ENCODE results near the gene CACNG4. TPM values are rescaled to one million over a fixed set of nuclear protein-coding genes. Genes with fewer than 3 reads are reported as not detected.

Gene CACNG4
- total and polyA plus RNA-seq, 2 of the 4 experiments (the other 2 are of a cell fraction), result under 0.01 to 0.53 TPM

- H2BK120ac ChIP-seq (ENCODE audit: low read depth, low read length), result no peak overlapping the region
- H2AK9ac ChIP-seq (replicated peaks; ENCODE audit: low read depth, low read length, poor library complexity), result no peak overlapping the region
- no peak overlapping the region for H3K14ac ChIP-seq (replicated peaks; ENCODE audit: low read depth, low read length)
- no peaks in the 10 kb centered on the region for H3K36me3 ChIP-seq (ENCODE audit: control insufficient read depth, insufficient read depth, low read length)
- no peak overlapping the region for H2BK20ac ChIP-seq (ENCODE audit: low read depth, low read length)
- POLR2A ChIA-PET (ENCODE audit: unreplicated experiment), result no interaction called here
- H3K23ac ChIP-seq (ENCODE audit: low read depth, low read length), result no peak overlapping the region
- 71% methylated on average over 4 of the region's 14 CpGs; no CpG with 5 or more reads in 1 of the 2 experiments for WGBS, 2 experiments (ENCODE audit: extremely low coverage in 2 of 2, insufficient read length in 1 of 2)
- TF ChIP-seq RAD21 (IDR thresholded peaks at IDR 0.05; ENCODE audit: low read length) (no peak), POLR2A (IDR thresholded peaks at IDR 0.05; ENCODE audit: low read depth, low read length) (no peak), SMC3 (IDR thresholded peaks at IDR 0.05; ENCODE audit: low read depth, low read length) (no peak), USF2 (IDR thresholded peaks at IDR 0.05; ENCODE audit: low read depth, low read length) (no peak), MAZ (IDR thresholded peaks at IDR 0.05; ENCODE audit: borderline replicate concordance, low read depth, low read length) (no peak), RFX5 (IDR thresholded peaks at IDR 0.05; ENCODE audit: low read depth, low read length) (no peak), ELK1 (IDR thresholded peaks at IDR 0.05; ENCODE audit: borderline replicate concordance, low read depth, low read length) (no peak), NFE2L2 (IDR thresholded peaks at IDR 0.05; ENCODE audit: low read depth, low read length) (no peak), FOS (IDR thresholded peaks at IDR 0.05; ENCODE audit: low read depth, low read length) (no peak), CEBPB (IDR thresholded peaks at IDR 0.05; ENCODE audit: low read depth, low read length) (no peak), RCOR1 (IDR thresholded peaks at IDR 0.05; ENCODE audit: insufficient replicate concordance, low read length) (no peak), MXI1 (IDR thresholded peaks at IDR 0.05; ENCODE audit: borderline replicate concordance, low read depth, low read length) (no peak), BHLHE40 (IDR thresholded peaks at IDR 0.05; ENCODE audit: low read depth, low read length) (no peak), CHD1 (IDR thresholded peaks at IDR 0.05; ENCODE audit: low read depth, low read length) (no peak), MAFK (IDR thresholded peaks at IDR 0.05; ENCODE audit: low read depth, low read length) (no peak), CTCF (conservative IDR thresholded peaks at IDR 0.05; ENCODE audit: low read depth, low read length) (no peak)
- H3K18ac ChIP-seq (ENCODE audit: low read depth, low read length), result no peak overlapping the region
- H3K4me3 ChIP-seq (ENCODE audit: insufficient read depth, low read depth, low read length), result no peak overlapping the region
- no peak overlapping the region for H3K4ac ChIP-seq (ENCODE audit: low read depth, low read length)
- H3K27me3 ChIP-seq (ENCODE audit: control insufficient read depth, insufficient read depth, low read length), result peaks cover 34% of the 10 kb centered on the region
- H4K5ac ChIP-seq (ENCODE audit: low read depth, low read length), result no peak overlapping the region
- H3K56ac ChIP-seq (ENCODE audit: extremely low read depth, insufficient read depth, low read length), result no peak overlapping the region
- H2AK5ac ChIP-seq (ENCODE audit: low read depth, low read length), result no peak overlapping the region
- no TSS peak for BruUV-seq (replicated peaks)
- intact Hi-C loops (cut with micrococcal nuclease), result no loop called here
- CTCF ChIA-PET, result no interaction called here
- ATAC-seq (ENCODE audit: low read depth) (no peak), DNase-seq (no peak)
- in situ Hi-C loops (cut with MboI; ENCODE audit: low sequenced_read_pairs), result no loop called here
- H2BK15ac ChIP-seq (ENCODE audit: low read depth, low read length), result no peak overlapping the region
- H3K79me1 ChIP-seq (ENCODE audit: low read depth in 1 of 2, low read length in 2 of 2), result no peaks in the 10 kb centered on the region
- H3K9ac ChIP-seq (ENCODE audit: low read depth, low read length), result no peak overlapping the region
- no peak overlapping the region for H2BK5ac ChIP-seq (ENCODE audit: low read depth, low read length, poor library complexity, severe bottlenecking)
- H3K9me1 ChIP-seq (ENCODE audit: insufficient read depth, low read length), result no peaks in the 10 kb centered on the region
- dilution Hi-C loops (cut with HindIII; ENCODE audit: low sequenced_read_pairs, unreplicated experiment), result no loop called here
- H3K4me1 ChIP-seq (ENCODE audit: control insufficient read depth, insufficient read depth, low read length), result no peaks in the 10 kb centered on the region
- no peak overlapping the region for H3K4me2 ChIP-seq (ENCODE audit: low read depth, low read length)
- no peaks in the 10 kb centered on the region for H4K20me1 ChIP-seq (ENCODE audit: insufficient read depth, low read length)
- H3K9me3 ChIP-seq (ENCODE audit: control insufficient read depth, insufficient read depth, low read length), result no peaks in the 10 kb centered on the region
- H4K91ac ChIP-seq (ENCODE audit: insufficient read depth, low read depth, low read length), result no peak overlapping the region
- H2AFZ ChIP-seq (replicated peaks; ENCODE audit: low read length, poor library complexity), result no peak overlapping the region
- H4K8ac ChIP-seq (ENCODE audit: low read depth in 2 of 2, low read length in 2 of 2), result no peak overlapping the region
- no peak overlapping the region for H3K27ac ChIP-seq (ENCODE audit: insufficient read depth, low read length)
Measured at GRCh38 chr17:67017910-67018309, 53.4 kb downstream of the CACNG4 start.

All from IMR-90 (cell line).